ENCODE results near the gene ZDHHC19. TPM values are rescaled to one million over a fixed set of nuclear protein-coding genes. Genes with fewer than 3 reads are reported as not detected.
"Not testable (repeated sequence)": the region's sequence is repeated elsewhere in the genome, so short reads cannot be mapped to it uniquely, and the experiment has no call there.

Gene ZDHHC19
- polyA plus RNA-seq, 3 donors: 0.16 to 0.40 (median 0.39) TPM

- DNase-seq: not testable (repeated sequence)
These were observed 5.6 kb downstream of the ZDHHC19 start for GRCh38 chr3:196205442-196206205.

GRCh38 chr3:196203846-196204245, 7.4 kb downstream of the ZDHHC19 start:
- DNase-seq: no peak

DNA sequence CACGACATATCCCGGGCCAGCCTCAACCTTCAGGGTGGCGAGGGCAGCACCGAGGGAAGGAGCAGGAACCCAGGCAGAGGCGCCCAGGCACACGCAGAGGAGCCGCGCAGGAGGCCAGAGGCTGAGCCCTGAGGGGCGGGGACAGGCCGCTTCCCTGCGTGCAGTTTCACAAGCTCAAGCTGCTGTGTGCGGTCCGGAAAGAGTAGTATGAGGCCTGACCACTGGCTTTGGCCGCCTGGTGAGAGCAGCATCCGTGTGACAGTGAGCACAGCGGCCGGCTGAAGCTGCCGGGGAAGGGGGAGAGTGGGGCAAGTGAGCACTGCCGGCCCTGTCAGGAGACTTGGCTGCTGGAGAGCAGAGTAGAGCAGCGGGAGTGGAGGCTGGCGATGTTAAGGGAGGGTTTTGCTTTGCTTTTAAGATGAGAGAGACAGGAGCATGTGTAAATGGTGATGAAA, 8.7 kb downstream of the ZDHHC19 start:
- DNase-seq: no peak

- DNase-seq: no peak
These were observed 12.1 kb downstream of the ZDHHC19 start for GRCh38 chr3:196198771-196199753.

GRCh38 chr3:196198081-196198675, 13.0 kb downstream of the ZDHHC19 start:
- no peak for DNase-seq

DNA sequence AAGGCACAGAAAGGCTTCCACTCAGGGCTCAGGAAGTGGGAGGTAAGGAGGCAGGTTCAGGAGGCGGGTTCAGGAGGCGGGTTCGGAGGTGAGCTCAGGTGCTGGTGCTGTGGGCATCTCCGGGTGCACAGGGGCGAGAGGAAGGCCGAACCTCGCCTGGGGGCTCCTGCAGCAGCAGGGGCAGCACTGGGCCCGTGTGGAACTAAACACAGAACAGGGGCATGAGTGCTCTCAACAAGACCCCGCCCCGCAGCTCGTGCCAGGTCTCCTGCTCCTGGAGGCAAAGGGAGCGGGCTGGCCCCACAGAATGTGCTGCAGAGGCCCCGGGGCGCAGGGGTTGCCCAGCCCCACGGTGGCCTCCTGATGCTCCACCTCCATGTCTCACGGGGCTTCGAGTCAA, 13.7 kb downstream of the ZDHHC19 start:
- DNase-seq: no peak

DNA sequence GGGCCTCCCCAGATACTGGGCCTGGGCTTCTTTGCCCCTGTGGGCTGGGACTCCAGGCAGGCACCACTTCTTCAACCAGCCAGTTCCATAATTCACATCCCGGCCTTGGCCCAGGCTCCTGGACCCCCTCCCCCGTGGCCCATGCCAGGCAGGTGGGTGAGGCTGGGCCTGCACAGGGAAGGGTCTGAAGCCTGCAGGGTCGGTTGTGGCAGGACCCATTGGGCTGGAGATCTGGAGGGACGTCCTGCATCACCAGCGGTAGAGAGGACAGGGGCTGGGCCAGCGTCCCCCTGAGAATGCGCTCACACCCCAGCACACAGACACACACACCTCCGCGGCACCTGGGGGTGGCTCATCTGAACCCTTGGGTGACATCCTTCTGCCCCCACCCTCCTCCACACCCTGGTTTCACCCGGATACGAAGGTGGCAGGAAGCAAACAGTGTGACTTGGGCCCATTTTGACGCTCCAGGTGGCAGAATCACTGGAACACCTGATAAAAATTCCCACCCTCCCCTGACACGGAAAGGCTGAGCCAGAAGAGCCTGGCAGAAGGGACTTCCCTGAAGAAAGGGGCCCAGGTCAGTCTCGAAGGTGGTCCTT, 15.4 kb downstream of the ZDHHC19 start:
- DNase-seq: no peak

- DNase-seq: no peak
These were observed 16.7 kb downstream of the ZDHHC19 start for GRCh38 chr3:196194542-196194915.

DNA sequence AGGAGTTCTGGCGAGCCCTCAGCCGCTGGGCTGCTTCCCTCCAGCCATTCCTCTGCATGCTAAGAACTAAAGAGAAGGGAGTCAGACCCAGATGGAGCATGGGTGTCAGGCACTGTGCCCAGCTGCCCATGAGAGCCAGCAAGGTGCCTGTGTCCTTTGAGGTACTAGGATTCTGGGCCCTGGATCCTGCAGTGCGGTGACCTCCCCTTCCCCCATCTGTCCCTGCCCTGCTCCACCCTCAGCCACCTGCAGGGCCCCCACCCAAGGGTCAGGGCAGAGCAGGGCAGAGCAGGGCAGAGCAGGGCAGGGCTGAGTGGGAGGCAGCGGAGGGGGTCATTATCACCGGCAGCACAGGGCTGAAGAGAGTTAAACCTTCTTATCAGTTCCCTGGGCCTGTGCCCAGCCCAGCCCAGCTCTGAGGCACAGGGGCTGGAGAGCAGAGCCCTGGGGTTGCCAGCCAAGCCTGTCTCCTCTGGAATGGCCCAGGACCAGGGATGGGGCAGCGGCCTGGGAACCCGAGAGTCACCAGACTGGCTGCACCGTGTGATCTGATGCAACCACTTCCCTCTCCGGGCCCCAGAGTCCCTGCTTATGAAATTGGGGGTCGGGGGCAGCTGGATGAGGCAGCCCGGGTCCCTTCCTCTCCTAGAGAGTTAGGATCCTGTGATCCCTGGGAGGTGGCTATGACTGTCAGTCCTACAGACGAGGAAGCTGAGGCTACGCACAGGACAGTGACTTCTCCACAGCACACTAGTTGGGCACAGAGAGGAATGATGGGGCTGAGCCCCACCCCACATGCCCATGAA, 17.3 kb downstream of the ZDHHC19 start:
- no peak for DNase-seq

DNA sequence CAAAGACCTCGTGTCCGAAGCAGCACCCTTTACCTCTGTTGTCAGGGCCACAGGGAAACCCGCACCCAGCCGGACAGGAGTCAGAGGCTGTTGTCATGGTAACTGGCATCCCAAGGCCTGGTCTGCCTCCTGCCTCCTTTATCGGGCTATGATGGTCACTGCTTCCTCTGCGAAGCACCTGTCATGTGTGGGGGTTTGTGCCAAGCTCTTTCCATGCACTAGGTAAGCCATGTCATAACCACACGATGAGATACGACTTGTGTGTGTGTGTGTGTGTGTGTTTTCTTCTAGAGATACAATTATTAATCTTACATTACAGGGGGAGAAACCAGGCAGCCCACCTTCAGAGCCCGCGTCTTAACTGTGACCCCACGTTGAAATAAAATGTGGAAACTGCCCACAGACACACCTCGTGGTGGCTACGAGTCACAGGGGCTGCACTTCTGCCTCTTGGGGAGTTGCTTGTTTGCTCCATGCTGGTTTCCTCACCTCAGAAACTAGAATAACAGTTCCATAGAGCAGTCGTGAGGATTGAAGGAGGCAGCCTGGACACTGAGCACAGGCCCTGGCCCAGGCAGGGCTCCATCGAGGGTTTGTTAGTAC, 18.0 kb downstream of the ZDHHC19 start:
- no peak for DNase-seq

DNA sequence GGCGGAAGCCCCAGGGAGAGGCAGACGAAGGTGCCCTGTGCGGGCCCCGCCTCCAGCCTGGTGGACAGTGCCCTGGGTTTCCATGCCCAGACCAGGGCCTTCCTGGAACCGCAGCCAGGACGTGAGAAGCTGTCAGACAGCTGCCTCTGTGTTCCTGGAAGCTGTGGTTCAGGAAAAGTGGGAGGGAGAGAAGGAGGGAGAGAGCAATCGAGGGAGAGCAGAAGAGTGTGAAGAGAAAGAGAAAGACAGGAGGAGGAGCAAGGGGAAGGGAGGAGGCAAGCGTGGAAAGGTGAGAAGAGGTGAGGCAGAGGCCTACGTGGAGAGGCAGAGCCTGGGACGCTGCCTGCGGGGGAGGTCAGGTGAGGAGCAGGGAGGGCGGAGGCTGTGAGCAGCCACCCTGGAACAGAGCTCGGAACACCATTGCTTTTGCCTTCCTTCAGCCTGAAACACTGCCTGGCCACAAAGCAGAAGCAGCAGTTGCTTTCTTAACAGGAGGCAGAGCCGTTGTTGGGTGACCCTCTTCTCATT, 18.6 kb downstream of the ZDHHC19 start:
- DNase-seq: no peak

DNA sequence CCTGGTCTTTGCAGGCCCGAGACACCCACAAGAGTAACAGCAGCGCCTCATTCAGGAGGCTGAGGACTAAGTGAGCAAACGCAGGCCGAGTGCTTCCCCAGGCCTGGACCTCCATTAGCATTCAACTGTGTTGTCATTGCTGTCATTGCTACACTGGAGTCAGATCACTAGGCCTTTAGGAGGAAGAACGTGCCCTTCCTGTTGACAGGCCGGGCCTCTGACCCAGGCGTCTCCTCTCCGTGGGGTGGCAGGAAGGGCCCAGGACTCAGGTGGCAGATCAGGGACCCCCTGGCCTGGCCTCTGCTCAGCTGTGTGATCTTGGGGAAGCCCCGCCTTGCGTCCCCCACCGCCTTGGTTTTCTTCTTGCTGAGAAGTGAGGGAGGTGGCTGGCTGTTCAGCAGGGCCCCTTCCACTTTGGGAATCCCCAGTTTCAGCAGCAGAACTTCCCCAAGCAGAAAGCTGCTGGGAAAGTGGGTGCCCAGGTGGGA, 19.1 kb downstream of the ZDHHC19 start:
- no peak for DNase-seq

DNA sequence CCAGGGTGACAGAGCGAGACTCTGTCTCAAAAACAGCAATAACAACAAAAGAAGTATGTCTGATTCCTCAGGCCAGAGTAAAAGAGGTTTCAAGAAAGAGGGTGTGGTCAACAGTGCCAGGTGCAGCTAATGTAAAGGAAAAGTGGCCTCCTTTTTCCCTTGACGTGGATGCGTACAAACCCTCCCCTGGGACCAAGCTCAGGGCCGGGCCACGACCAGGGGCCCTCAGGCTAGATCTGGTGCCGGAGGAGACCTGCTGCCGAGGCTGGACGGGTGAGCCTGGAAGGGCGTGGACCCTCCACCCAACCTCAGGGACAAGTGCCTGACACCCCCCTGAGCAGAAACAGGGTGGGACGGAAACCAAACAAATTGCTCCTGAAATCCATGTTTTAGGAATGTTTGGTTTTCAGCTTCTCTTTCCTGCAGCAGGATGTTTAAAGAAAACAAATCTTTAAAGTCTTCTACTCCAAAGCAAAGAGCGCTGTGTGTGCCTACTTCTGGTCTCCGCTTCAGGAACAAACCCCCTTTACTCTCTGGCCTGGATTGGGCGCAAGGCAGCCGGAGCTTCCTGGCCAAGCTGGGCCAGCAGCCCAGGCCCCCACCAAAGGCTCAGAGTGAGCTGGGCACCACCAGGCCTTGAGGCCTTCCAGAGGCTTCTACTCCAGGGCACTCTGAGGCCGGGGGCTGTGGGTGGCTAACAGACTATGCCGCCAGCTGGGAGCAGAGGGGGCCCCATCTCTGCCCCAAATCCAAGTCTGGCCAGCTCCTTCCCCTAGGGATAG, 21.4 kb downstream of the ZDHHC19 start:
- DNase-seq: no peak

DNA sequence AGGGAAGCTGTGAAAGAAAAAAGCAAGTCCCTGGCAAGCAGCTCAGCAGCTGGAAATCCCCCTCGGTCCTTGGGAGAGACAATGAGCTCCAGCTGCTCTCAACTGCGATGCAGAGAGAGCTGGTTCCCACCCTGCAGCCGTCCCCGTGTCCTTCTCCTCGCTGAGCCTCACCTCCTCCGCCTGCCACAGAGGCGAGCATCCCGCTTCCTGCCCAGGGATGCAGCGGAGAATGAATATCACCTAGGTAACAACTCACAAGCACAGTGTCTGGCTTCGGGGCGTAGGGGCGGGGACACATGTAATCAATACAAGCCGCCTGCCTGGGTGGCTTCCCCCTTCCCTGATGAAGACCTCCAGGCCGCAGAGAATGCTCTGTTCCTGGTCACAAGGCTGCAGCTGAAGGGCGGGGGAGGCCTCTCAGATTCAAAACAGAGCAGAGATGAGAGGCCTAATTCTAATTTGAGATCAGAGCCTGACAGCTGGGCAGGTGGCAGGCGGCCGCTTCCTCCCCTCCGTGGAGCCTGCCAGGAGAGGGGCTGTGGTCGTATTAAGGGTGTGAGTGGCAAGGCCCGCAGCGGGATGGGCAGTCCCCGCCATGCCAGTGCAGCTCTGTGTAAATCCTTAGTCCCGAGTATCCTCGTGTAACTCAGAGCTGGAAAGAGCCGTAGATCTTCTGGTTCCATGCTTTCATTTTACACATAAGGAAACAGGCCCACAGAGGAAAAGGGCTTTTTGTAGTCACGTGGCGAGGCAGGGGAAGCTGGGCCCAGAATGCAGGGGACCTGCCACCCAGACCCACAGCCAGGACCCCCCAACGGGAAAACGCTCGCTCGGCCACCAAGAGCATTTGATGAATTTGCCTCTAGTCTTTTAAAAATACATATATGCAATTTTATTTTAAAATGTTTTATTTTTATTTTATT, 24.3 kb downstream of the ZDHHC19 start:
- no peak for DNase-seq

- DNase-seq: no peak
These were observed 26.3 kb downstream of the ZDHHC19 start for GRCh38 chr3:196184881-196185280.

GRCh38 chr3:196184169-196184432, 27.1 kb downstream of the ZDHHC19 start:
- not testable (repeated sequence) for DNase-seq

DNA sequence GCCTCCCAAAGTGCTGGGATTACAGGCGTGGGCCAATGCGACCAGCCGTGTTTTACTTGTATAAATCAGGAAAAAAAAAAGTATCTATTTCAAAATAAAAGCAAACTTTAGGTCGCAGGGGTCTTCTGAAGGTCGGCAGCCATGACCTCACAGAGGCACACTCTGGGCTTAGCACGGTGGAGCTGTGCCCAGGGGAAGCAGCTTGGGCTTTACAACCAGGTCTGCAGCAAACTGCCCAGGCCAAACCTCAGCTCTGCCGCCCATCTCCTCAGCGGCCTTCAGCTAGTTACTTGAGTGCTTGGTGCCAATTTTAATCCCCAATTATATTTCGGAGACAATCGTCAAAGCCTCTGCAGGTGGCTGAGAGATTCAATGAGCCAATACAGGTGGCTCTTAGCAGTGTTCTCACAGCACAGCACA, 30.1 kb downstream of the ZDHHC19 start:
- DNase-seq: no peak

DNA sequence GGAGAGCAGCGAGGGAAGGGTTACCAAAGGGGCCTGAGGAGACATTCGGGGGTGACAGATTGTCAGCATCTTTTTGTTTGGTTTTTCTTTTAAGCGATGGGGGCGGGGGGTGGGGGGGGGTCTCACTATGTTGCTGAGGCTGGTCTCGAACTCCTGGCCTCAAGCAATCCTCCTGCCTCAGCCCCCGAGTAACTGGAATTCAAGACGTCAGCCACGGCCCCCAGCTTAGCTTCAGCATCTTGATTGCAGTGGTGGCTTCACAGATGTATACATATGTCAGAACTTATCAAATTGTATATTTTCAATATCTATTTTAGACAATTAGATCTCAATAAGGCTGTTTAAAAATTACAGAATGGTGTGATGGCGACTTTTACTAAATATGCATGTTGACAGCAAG, 30.9 kb downstream of the ZDHHC19 start:
- DNase-seq: no peak
